Measurements from ENCODE around the gene PTPRN.
A peak's percentile ranks its signal among the peaks of the same experiment; 100 is the strongest.
"Not testable (repeated sequence)": the region's sequence is repeated elsewhere in the genome, so short reads cannot be mapped to it uniquely, and the experiment has no call there.

The PTPRN gene

DNA sequence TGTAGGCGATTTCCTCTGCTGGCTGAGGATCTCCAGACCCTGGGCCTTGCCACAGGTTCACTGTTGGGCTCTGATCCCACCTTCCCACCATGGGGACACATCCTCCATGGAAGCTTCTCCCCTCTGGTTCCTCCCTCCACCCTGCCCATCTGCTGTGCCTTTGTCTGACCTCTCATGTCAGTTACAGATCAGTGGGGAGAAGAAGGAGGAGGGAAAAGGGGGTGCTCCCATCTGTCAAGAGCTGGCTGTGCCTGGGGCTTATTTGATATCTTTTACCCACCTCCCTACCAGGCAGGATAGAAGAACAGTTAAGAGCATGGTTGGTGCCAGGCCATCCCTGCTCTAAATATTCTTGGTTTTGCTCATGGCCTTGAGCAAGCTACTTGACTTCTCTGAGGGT lies 42.3 kb downstream of the PTPRN start:
- DNase-seq = no peak

DNA sequence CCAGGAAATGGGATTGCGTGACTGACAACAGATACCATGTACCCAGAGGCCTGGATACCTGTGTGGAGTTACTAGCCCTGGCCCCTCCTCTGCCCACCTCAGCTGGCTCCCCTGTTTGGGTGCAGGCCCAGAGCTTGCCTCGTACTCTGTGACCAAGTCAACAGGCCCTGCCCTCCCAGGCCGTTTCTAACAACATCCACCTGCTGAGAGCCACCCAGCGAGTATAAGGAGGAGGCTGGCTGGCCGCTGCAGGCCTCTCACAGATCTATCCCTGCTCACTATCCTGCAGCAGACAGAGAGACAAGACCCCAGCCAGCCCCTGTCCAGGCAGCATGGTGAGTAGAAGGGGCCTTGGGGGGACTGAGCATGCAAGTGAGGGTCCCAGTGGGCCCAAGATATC lies 43.0 kb downstream of the PTPRN start:
- no peak for DNase-seq

DNA sequence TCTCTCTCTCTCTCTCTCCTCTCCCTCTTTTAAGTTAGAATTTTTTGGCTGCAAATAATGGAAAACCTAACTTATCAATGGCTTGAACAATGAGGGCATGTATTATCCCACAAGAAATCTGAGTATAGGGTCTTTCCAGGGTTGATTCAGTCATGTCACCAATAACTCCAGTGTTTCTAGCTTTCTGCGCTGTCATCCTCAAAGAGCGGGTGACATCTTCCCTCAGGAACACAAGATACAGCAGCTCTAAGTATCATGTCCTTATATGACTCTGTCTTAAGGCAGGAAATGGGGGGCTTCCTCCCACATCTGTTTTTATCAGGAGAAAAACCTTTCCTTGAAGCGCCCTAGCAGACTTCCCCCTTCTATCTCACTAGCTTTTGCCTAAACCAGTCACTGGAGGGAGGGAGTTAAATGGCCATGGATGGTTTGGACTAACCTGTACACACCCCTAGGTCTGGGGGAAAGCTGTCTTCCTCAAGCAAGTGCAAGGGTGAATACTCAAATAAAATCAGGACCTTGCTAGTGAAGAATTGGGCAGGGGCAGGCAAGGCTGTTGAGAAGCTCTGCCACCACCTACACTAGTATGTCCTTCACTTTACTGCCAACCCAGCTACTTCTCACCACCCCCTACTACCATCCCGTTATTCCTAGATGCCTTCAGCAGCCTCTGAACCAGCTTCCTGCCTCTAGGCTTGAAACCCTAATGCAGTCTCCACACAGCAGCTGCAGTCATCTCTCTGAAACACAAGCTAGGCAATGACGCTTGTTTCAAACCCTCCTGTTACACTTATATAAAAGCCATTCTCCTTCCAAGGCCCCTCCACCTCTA lies 48.0 kb downstream of the PTPRN start:
- DNase-seq = no peak

DNA sequence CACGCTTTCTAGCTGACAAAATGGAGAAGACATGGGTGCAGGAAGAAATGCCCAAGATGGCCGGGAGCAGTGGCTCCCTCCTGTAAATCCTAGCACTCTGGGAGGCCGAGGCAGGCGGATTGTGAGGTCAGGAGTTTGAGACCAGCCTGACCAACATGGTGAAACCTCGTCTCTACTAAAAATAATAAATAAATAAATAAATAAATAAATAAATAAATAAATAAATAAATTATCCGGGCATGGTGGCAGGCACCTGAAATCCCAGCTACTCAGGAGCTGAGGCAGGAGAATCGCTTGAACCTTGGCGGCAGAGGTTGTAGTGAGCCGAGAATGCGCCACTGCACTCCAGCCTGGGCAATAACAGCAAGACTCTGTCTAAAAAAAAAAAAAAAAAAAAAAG lies 50.3 kb downstream of the PTPRN start:
- DNase-seq = not testable (repeated sequence)

DNA sequence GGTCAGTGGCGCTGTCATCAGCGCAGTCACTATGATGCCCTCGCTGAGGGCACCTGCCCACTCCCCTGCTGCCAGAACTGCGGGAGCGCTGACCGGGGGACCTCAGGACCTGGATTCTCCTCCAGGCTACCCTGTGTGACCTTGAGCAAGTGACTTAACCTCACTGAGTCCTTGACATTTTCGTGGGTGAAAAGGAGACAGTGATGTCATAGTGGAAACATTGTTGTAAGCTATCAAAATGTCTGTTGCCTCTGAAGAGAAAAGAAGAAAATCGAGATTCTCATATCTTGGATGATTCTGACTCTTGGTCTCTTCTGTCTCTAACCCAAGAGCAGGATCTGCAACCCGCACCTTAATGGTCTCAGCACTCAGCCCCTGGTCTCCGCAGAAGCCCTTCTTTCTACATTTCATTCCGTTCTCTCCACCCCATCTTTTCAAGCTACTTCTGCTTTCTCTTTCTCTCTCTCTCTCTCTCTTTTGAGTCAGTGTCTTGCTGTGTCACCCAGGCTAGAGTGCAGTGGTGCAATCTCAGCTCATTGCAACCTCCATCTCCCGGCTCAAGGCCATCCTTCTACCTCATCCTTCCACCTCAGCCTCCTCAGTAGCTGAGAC lies 54.5 kb downstream of the PTPRN start:
- DNase-seq = no peak

DNA sequence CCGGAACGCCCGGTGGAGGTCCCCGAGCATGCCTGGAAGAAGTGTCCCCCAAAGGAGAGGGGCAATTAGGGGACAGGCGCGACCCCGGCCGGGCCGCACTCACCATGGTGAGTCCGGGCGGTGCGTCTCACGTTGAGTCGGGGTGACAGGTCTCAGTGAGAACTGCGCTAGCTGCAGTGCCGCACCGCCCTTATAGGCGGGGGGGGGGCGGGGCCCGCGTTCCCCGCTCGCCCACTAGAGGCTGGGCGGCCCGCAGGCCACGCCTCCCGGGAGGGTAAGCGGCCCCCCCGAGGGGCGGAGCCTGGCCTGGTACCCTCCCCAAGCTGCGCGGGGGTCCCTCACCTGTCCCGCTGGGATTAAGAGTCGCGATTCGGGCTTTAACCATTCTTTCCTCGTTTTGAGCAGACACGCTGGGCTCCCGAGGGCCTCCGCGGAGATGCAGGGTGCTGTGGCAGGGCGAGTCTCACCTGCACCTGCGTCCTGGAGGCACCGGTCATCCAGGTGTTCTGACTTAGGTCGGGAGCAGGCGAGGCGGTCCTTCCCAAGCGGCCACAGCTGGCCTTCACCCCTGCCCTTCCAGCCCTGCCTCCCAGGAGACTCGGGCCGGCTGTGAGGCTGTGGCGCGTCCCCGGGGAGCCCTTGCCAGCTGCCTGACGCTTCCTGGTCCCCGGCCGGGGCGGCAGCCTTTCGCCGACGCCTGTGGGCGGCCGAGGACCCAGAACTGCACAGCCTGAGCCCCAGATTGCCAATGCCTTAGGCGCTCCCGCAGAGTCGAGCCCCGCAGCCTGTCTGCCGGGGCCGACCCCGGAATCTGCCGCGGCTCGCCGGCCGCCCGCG lies 55.2 kb downstream of the PTPRN start, which contains the start of gene TUBA4A:
Gene TUBA4A, minus strand, starts transcription at position 166 of the 837 bp plus-strand sequence. Its CDS starts 60 bp downstream, at position 106.
- peak; percentile 71 for DNase-seq

DNA sequence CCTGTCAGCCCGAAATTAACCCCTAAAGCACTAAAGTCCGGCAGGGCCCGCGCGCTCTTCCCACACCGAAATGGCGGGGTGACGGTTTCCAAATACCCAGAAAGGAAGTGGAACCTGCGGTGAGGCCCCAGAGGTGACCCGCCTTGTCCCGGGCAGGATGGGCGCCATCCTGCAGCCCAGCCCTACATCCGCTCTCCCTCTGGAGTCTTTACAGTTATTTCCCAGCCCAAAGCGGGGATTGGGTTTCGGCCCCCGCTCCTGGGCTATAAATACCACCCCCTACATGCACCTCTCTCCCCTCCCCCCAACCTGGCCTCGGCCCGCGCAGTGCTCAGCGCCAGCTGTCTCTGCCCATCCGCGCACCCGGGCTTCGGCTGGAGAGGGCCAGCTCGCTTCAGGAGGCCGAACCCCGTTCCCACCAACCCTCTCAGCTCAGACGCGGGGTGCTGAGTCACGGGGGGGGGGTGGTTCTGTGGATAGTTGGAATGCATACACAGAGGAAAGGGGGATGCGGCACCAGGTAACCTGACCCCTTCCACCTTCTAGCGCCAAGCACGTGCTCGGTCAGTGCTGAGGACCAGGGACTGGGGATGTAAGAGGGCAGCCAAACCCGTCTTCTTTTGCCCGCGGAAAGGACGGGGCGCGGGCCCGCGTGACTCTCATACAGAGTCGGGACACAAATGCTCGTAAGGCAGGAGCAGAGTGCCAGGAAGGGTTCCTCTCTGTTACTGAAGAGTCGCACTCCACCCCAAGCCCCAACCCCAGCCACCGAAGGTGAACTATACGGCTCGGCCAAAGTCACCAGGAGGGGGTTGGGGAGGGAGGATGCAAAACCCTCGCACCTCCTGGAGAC lies 56.1 kb downstream of the PTPRN start, which contains the start of gene TUBA4B:
Gene TUBA4B, plus strand, starts transcription at position 344 of the 853 bp plus-strand sequence. Its CDS starts 165 bp downstream, at position 509.
- peak; percentile 24 for DNase-seq

DNA sequence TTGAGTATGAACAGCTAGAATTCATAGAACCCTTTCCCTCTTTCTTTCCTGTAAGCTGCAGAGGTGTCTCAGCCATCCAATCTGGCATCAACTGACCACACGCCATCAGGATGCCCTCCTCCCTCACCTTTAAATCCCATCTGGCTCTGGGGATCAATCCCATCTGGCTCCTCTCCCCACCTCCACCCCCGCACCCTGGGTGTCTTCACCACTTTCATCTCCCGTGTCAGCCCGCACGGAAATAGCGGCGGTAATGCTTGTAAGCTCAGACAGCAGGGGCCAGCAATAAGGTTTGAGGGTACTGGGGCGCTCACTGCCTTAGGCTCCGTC lies 56.7 kb downstream of the PTPRN start:
- no peak for DNase-seq

DNA sequence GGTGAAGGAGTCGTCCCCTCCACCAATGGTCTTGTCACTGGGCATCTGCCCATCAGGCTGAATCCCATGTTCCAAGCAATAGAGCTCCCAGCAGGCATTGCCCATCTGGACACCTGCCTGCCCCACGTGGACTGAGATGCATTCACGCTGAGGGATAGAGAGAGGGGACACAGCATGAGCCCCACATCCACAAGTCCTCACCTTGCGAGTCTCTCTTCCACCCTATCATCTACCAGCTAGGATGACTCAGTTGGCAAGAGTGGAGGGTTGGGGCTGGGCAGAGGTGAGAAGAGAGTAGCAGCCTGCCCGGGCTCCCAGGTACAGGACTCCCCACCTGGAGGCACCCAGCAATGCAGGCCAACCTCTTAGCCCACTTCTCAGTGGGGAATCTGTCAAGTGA lies 57.1 kb downstream of the PTPRN start:
- DNase-seq = no peak

DNA sequence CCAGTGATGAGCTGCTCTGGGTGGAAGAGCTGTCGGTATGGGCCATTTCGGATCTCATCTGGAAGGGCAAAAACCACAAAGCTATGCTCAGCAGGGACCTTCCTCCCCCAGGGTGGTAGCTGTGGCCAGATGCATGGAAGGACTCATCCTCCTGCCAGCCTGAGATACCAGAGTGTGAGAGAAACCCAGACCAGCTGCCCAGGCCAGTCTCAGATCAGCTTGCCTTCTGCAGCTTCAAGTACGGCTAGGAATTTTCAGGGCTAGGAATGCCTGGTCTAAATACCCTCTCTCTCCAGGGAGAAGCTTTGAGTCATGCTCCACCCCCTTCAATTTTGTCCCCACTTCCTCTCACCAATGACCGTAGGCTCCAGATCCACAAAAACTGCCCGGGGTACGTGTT lies 57.5 kb downstream of the PTPRN start:
- DNase-seq = no peak

DNA sequence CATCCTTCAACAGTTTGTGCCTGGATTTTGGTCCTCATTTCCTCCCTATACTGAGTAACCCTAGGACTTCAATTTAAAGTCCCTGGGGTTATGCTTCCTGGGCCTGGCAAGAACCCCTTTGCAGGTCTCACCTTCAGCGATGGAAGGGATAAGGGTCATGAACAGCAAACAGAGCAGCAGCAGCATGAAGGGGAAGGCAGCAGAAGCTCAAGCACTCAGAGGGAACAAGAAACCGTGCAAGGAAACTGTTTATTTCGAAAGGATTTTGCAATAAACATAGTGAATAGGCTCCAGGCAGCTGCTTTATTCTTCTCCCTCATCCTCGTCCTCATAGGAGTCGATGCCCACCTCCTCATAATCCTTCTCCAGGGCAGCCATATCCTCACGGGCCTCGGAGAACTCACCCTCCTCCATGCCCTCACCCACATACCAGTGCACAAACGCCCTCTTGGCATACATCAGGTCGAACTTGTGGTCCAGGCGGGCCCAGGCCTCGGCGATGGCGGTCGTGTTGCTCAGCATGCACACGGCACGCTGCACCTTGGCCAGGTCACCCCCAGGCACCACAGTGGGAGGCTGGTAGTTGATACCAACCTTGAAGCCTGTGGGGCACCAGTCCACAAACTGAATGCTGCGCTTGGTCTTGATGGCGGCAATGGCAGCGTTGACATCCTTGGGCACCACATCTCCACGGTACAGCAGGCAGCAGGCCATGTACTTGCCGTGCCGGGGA lies 59.0 kb downstream of the PTPRN start:
- no peak for DNase-seq

DNA sequence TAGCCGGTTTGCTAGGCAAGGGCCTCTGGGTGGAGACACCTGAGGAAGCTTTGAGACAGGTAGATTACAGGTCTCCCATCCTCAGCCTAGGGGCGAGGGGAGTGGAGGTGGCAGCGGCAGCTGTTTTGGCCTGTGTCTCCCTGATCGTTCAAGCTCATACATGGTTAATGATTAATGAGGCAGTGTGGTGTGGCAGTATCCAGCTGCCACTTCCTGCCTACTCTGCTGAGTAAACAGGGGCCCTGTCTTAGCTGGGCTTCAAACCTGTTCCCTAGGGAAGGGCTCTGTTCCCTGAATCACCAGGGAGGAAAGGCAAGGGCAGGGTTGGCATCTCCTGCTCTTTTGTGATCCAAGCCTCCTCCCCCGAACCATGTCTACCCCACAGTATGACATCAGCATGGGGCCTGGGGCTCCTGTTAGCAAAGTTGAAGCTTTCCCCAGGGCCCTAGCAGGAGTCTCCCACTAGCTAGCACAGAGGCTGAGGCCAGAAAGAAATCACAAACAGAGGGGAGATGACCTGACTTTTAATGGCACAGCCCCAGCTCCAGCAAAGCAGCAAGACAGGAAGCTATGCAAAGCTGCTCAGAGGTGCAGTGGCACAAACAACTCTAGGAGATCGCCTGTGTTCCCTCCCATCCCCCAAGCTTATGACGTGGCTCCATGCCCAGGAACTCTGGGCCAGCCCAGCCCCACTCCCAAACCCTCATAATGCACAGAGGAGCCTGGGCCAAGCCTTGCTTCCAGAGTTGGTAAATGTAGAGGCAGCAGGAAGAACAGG lies 59.8 kb downstream of the PTPRN start:
- peak; percentile 89 for DNase-seq

DNA sequence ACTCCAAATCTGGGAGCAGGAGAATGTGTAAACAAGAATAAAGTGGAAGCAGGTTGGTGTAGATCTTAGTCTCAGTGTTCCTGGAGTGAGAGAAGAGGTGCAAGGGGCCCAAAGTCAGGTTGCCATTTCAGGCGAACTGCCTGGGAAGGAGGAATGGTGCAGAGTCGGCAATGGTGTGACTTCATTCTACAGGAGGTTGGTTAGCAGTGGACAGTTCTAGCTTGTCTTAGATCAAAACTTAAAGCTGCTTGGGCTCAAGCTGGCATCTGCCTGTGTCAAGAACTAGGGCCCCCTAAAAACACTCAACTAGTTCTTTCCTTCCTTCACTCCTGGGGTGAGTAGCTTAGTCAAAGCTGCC lies 60.4 kb downstream of the PTPRN start:
- DNase-seq = no peak

DNA sequence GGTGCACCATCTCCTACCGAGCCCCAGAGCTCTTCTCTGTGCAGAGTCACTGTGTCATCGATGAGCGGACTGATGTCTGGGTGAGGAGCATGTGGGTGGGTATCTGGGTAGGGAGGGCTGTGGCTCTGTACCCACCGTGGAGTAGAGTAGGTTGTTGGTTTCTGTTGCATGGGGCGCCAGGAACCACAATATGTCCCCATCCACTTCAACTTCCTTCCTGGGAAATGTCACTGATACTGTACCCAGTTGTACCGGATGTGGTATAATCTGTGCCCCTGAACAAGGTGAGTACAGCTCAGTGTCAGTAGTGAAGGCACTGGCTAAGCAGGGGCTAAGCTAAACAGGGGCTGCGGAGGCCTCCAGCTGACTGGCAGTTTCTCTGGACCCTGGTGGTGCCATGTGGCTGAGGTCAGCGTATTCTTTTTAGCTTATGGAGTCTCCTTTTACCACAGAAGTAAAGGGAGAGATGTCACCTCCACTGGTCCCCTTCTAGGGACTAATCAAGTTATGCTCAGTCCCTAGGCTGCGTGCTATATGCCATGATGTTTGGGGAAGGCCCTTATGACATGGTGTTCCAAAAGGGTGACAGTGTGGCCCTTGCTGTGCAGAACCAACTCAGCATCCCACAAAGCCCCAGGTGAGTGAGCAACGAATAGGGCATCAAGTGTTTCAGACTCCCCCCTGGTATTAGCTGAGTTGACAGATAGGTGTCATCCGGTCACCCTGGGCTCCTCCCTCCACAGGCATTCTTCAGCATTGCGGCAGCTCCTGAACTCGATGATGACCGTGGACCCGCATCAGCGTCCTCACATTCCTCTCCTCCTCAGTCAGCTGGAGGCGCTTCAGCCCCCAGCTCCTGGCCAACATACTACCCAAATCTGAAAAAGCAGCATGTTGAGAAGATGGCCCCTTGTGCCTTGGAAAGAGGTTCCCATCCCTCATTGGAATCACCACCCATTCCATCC lies 61.2 kb downstream of the PTPRN start:
- DNase-seq = no peak

DNA sequence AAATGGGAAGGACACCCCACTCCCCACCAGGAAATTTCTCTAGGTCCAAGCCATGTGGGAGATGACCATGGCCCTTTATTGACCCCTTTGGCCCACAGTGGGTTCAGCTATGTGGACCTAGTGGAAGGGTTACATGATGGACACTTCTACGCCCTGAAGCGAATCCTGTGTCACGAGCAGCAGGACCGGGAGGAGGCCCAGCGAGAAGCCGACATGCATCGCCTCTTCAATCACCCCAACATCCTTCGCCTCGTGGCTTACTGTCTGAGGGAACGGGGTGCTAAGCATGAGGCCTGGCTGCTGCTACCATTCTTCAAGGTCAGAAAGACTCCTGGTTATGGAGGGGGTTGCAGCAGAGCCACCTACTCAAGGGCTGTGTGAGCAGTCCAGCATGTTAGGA lies 62.6 kb downstream of the PTPRN start:
- DNase-seq = no peak

DNA sequence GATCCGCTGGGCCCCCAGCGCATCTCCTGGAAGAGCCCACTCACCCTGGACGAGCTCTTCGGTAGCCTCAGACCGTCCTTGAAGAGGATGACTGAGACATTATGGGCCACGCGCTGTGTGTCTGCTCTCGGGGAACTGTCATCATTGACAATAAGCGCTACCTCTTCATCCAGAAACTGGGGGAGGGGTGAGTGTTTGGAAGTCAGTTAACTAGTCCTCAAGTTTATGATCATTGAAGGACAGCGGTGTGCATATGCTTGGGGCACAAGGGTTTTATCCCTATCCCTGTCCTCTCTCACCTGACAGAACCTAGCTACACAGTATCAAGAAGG lies 63.3 kb downstream of the PTPRN start:
- DNase-seq = no peak

DNA sequence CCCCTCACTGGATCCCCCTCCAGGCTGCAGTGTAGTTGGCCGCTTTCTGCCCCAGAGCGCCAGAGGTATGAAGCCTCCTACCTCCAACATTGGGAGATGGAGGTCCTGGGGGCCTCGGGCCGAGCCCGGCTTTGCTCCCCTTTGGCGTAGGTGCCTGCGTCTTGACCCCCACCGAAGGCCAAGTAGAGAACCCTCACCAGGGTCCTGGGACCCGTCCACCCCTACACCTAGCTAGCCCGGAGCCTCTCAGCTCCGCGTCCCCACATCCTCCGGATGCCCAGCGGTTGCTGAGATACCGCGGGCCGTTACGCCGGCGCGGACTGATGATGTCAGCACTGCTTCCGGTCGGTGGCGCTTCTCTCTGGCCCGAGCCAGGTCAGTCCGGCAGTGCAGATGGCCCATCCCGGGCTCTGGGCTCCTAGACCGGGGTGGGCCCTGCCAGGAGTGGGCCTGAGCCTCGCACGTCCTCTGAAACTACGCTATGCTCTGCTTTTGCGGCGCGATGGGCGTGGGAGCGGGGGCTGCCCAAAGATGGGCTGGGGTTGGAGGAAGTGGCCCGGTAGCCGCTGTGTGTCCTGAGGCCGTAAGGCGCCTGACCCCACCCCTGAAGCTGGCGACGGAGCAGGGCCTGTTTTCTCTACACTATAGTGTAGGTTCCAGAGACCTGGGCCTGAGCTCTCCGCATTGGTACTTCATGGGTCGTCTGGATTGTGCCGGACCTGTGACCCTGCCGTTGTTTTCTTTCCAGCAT lies 63.9 kb downstream of the PTPRN start, which contains the start of the genes GLB1L and STK16:
Gene GLB1L, minus strand, starts transcription at position 297 of the 751 bp plus-strand sequence. CDS start 1,871 bp downstream, outside the sequence.
Gene STK16, plus strand, starts transcription at position 332 of the 751 bp plus-strand sequence. CDS start 521 bp downstream, outside the sequence.
- peak; percentile 85 for DNase-seq

DNA sequence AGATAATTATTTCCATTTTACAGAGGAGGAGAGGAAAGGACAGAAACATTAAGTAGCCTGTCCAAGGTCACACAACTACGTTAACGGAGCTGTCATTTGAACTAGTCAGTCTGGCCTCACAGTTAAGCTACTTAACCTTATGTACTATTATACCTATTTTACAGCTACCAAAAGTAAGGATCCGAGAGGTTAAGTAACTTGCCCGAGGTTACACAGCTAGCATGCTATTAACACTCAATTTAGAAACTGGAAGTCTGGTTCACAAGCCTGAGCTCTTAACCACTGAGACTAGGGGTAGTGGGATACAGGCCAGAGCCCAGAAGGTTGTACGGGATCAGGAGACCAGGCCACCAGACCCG lies 64.4 kb downstream of the PTPRN start:
- DNase-seq = no peak

DNA sequence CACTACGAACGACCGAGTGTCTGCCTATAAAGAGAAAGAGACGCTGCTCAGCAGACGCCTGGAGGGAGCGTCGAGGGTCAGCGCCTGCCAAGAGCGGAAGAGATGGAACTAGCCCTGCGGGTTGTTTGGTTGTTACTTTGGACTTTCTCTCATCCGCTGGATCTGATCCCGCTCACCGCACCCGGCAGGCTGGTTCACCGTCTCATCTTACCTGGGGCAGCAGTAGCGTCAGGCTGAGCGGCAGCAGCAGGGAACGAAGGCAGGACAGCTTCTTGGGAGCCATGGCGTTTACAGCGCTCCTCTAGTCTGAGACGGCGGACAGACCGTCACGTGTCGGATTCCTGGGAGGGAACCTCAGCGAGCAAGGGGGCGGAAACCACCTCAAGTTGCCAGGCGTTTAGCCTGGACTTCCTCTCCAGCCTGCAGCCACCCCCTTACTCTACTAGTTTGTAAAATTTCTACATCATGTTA lies 65.9 kb downstream of the PTPRN start:
- DNase-seq = no peak
